Upper lobe of left lung (tissue), 4 donors: ENCODE measurements around the gene LNX1.

ENCODE experiments used
- POLR2A ChIP-seq, 4 donors: fragments of 450-650 bp; IDR thresholded peaks; one replicate each; pipeline ENCODE4 v1.5.1; 2016 to 2017; ENCODE audit warnings: antibody characterized with exemption in 4 of 4, mild to moderate bottlenecking in 2 of 4
- TF ChIP-seq, protein P1 (sequence below), 6 experiments: fragments of 450-650 bp in 4 of 6; fragments of 200-600 bp in 2 of 6; sonication (generic) in 2 of 6; IDR thresholded peaks; one replicate each; pipeline ENCODE4 v1.5.1; 2016 to 2019; ENCODE audit warnings: antibody characterized with exemption in 6 of 6

- TF ChIP-seq POLR2A (IDR thresholded peaks at IDR 0.05) = no peak
- TF ChIP-seq, protein P1, sequence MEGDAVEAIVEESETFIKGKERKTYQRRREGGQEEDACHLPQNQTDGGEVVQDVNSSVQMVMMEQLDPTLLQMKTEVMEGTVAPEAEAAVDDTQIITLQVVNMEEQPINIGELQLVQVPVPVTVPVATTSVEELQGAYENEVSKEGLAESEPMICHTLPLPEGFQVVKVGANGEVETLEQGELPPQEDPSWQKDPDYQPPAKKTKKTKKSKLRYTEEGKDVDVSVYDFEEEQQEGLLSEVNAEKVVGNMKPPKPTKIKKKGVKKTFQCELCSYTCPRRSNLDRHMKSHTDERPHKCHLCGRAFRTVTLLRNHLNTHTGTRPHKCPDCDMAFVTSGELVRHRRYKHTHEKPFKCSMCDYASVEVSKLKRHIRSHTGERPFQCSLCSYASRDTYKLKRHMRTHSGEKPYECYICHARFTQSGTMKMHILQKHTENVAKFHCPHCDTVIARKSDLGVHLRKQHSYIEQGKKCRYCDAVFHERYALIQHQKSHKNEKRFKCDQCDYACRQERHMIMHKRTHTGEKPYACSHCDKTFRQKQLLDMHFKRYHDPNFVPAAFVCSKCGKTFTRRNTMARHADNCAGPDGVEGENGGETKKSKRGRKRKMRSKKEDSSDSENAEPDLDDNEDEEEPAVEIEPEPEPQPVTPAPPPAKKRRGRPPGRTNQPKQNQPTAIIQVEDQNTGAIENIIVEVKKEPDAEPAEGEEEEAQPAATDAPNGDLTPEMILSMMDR (IDR thresholded peaks at IDR 0.05) = no peak
Observed at GRCh38 chr4:53619431-53619830, 28.1 kb upstream of the LNX1 start.
